Mesendoderm (in vitro differentiated cells): ENCODE data around the gene MOK.

Experiments
- DNase-seq: peaks from one replicate; pipeline ENCODE4 v3.0.0; 2013
- H2AK5ac ChIP-seq: 2 replicates; pipeline ENCODE4 v1.6.1; 2013; ENCODE audit warnings: low read length, inconsistent platforms
- H2BK120ac ChIP-seq: 2 replicates; pipeline ENCODE4 v1.6.1; 2013; ENCODE audit warnings: low read depth, mild to moderate bottlenecking, low read length, moderate library complexity, mixed read lengths
- H2BK15ac ChIP-seq: replicated peaks from 2 replicates; pipeline ENCODE4 v1.6.1; 2013; ENCODE audit warnings: low read depth, mild to moderate bottlenecking, moderate library complexity
- H2BK5ac ChIP-seq: 2 replicates; pipeline ENCODE4 v1.6.1; 2013; ENCODE audit warnings: low read length, inconsistent platforms
- H3K18ac ChIP-seq: 2 replicates; pipeline ENCODE4 v1.6.1; 2013; ENCODE audit warnings: mild to moderate bottlenecking, low read length, mixed read lengths
- H3K23ac ChIP-seq: one replicate; pipeline ENCODE4 v1.6.1; 2013; ENCODE audit warnings: low read length
- H3K27ac ChIP-seq: 2 replicates; pipeline ENCODE4 v1.5.1; 2013; ENCODE audit warnings: low read depth, mild to moderate bottlenecking, inconsistent platforms, low read length, moderate library complexity
- H3K27me3 ChIP-seq: 2 replicates; pipeline ENCODE4 v1.6.1; 2013; ENCODE audit warnings: low read length, control low read depth, mild to moderate bottlenecking, inconsistent platforms; ENCODE audit not compliant: insufficient read depth, poor library complexity
- H3K36me3 ChIP-seq: 2 replicates; pipeline ENCODE4 v1.6.1; 2013; ENCODE audit warnings: low read length, inconsistent platforms; ENCODE audit not compliant: control insufficient read depth, insufficient read depth
- H3K4ac ChIP-seq: one replicate; pipeline ENCODE4 v1.6.1; 2013; ENCODE audit warnings: low read depth, mild to moderate bottlenecking, low read length, moderate library complexity
- H3K4me1 ChIP-seq: 2 replicates; pipeline ENCODE4 v1.6.1; 2013; ENCODE audit warnings: low read depth, low read length, inconsistent platforms; ENCODE audit not compliant: control insufficient read depth
- H3K4me2 ChIP-seq: 2 replicates; pipeline ENCODE4 v1.6.1; 2013; ENCODE audit warnings: low read length
- H3K4me3 ChIP-seq: 2 replicates; pipeline ENCODE4 v1.5.1; 2013; ENCODE audit warnings: mild to moderate bottlenecking, low read length
- H3K56ac ChIP-seq: one replicate; pipeline ENCODE4 v1.6.1; 2013; ENCODE audit warnings: low read length
- H3K79me1 ChIP-seq: 2 replicates; pipeline ENCODE4 v1.6.1; 2013; ENCODE audit warnings: low read length, inconsistent platforms
- H3K79me2 ChIP-seq: 2 replicates; pipeline ENCODE4 v1.6.1; 2013; ENCODE audit warnings: mild to moderate bottlenecking, low read length; ENCODE audit not compliant: control insufficient read depth, insufficient read depth
- H3K9ac ChIP-seq: 2 replicates; pipeline ENCODE4 v1.6.1; 2013; ENCODE audit warnings: low read length, inconsistent platforms
- H4K5ac ChIP-seq: one replicate; pipeline ENCODE4 v1.6.1; 2013; ENCODE audit warnings: low read length
- H4K8ac ChIP-seq: one replicate; pipeline ENCODE4 v1.6.1; 2013; ENCODE audit warnings: low read depth, mild to moderate bottlenecking, control low read depth, low read length, moderate library complexity
- WGBS: extraction: QIAGEN DNeasy Blood & Tissue Kit; methylation state at CpG from one replicate; pipeline ENCODE4 v1.1.7; 2013; ENCODE audit warnings: low lambda C conversion rate, missing lambda C conversion rate; ENCODE audit not compliant: insufficient coverage; ENCODE audit errors: extremely low coverage; 5-methylcytosine and 5-hydroxymethylcytosine counted together

Gene MOK

DNA sequence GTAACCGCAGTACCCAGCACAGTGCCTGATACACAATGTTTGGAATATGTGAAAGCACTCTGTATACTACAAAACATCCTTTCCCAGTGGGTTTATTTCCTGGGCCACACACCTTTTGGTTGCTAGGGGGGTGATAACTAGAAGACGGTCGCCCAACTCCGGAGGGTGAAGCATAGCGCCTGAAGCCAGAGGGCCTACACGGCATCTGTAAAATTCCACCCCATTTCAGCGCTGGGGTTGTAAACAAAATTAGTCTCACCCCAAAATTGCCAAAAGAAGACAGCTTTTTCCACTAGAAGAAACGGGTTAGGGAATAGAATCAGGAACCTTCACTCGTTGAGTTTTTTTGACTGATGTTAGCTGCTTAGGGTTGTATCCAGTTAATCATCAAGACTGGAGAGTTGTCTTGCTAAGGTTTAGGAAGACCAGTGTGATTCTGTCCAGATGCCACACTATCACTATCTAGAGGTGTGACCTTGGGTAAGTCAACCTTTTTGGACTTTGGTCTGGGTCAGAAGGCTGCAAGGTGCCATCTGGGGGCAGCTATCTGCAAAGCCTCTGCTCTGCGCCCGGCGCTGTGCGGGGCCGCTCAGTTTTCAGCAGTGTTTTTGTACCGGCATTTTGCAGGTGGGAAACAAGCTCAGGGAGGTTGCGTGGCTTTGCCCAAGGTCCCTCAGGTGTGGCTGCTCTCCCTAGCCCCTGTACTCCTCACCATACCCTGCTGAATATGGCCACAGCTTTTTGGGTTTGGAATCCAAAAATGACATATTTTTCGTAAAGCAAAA, 15.9 kb upstream of the MOK start:
- Histone ChIP-seq H3K9ac (peak overlapping the region; percentile 86), H3K18ac (no peak overlapping the region), H3K23ac (no peak overlapping the region), H3K79me1 (peaks cover 7% of the 10 kb centered on the region), H3K79me2 (peaks cover 2% of the 10 kb centered on the region), H3K4me1 (peaks cover 2% of the 10 kb centered on the region), H2AK5ac (no peak overlapping the region), H3K56ac (peak overlapping the region; percentile 91), H4K8ac (no peak overlapping the region), H3K4me3 (no peak overlapping the region), H2BK120ac (no peak overlapping the region), H3K4ac (no peak overlapping the region), H4K5ac (no peak overlapping the region), H3K27me3 (no peaks in the 10 kb centered on the region), H2BK5ac (no peak overlapping the region), H3K4me2 (peak overlapping the region; percentile 99), H2BK15ac (no peak overlapping the region), H3K36me3 (no peaks in the 10 kb centered on the region), H3K27ac (no peak overlapping the region)
- no peak for DNase-seq
- whole genome bisulfite sequencing, result no CpG with 5 or more reads among the region's 17 CpGs

DNA sequence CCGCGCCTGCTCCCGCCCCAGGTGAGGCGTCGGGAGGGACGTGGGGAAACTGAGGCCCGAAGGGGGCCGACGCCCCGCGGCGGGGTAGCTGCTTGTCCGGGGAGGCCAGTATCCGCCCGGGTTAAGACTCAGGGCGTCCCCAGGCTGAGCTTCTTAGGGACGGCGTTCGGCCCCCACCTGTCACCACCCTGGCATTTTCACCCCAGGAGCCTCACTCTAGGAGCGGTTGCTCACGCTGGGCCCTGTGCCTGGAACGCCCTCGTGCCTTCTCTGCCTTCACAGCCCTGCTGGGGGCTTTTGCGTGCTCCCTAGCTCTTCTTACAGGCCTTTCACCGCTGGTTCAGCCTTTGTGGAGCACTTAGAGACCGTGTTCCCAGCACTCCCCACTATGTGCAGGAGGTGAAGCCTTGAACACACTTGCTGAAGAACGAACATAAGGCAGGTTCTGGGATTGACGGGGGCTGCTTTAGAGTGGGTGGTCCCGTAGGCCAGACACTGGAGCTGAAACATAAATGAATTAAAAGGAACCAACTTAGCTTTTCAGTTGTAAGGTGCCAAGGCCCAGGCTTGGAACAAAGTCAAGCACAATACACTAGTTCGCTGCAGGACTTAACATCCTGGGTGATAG, 15.2 kb upstream of the MOK start:
- H3K4ac ChIP-seq, result peak overlapping the region; percentile 37
- no peak overlapping the region for H2BK5ac ChIP-seq
- WGBS, result no CpG with 5 or more reads among the region's 30 CpGs
- peaks cover 2% of the 10 kb centered on the region for H3K4me1 ChIP-seq
- no peak overlapping the region for H3K23ac ChIP-seq
- H2AK5ac ChIP-seq, result peak overlapping the region; percentile 30
- peaks cover 7% of the 10 kb centered on the region for H3K79me1 ChIP-seq
- H3K79me2 ChIP-seq, result peaks cover 2% of the 10 kb centered on the region
- H3K4me3 ChIP-seq, result peak overlapping the region; percentile 80
- H3K27me3 ChIP-seq, result no peaks in the 10 kb centered on the region
- H2BK15ac ChIP-seq, result no peak overlapping the region
- H2BK120ac ChIP-seq, result no peak overlapping the region
- H3K27ac ChIP-seq, result no peak overlapping the region
- peak overlapping the region; percentile 86 for H3K9ac ChIP-seq
- H3K18ac ChIP-seq, result peak overlapping the region; percentile 75
- H3K4me2 ChIP-seq, result peak overlapping the region; percentile 99
- H3K36me3 ChIP-seq, result no peaks in the 10 kb centered on the region
- no peak overlapping the region for H4K5ac ChIP-seq
- H3K56ac ChIP-seq, result peak overlapping the region; percentile 91
- peak; percentile 65 for DNase-seq
- no peak overlapping the region for H4K8ac ChIP-seq

DNA sequence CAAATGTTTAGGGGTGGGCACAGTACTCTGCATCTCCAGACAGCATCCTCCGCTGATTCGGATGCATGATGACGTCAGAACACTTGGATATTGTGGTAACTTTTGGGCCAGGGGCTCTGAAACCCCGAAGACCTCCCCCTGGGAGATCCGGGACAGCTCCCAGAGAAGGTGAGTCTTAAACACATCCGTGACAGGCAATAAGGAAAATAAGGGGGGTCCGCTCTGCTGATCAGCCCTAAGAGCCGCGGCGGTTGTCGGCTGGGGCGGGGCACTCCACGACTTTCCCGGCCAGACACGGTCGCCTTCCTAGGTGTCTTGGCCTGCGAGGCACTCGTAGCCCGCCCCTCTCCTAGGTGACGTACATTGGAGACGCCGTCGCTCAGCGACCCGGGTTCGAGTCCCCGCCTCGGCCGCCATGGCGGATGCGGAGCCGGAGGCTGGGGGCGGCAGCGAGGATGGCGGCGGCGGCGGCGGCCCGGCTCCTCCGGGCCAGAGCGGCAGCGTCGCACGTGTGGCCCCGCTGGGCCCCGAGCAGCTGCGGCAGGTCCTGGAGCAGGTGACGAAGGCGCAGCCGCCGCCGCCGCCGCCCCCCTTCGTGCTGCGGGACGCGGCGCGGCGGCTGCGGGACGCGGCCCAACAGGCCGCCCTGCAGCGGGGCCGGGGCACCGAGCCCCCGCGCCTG, 14.5 kb upstream of the MOK start, which contains the start of gene ZNF839:
TSS of gene ZNF839 (plus strand) at position 396 of the 682 bp plus-strand sequence. CDS start at position 416, 20 bp downstream.
- Histone ChIP-seq H2BK120ac (no peak within 1 kb of the TSS), H4K5ac (no peak within 1 kb of the TSS), H4K8ac (no peak within 1 kb of the TSS), H3K27me3 (no peaks in the 10 kb centered on the region), H2BK15ac (no peak within 1 kb of the TSS), H3K18ac (peak within 1 kb of the TSS; percentile 75), H3K23ac (no peak within 1 kb of the TSS), H3K4me3 (peak within 1 kb of the TSS; percentile 80), H3K4ac (peak within 1 kb of the TSS; percentile 61), H3K56ac (peak within 1 kb of the TSS; percentile 91), H3K36me3 (no peaks in the 10 kb centered on the region), H3K4me1 (peaks cover 2% of the 10 kb centered on the region), H3K79me2 (peaks cover 2% of the 10 kb centered on the region), H2BK5ac (no peak within 1 kb of the TSS), H2AK5ac (peak within 1 kb of the TSS; percentile 30), H3K9ac (peak within 1 kb of the TSS; percentile 86), H3K4me2 (peak within 1 kb of the TSS; percentile 99), H3K79me1 (peaks cover 7% of the 10 kb centered on the region), H3K27ac (no peak within 1 kb of the TSS)
- peak; percentile 94 for DNase-seq
- WGBS, result no CpG with 5 or more reads among the region's 71 CpGs

DNA sequence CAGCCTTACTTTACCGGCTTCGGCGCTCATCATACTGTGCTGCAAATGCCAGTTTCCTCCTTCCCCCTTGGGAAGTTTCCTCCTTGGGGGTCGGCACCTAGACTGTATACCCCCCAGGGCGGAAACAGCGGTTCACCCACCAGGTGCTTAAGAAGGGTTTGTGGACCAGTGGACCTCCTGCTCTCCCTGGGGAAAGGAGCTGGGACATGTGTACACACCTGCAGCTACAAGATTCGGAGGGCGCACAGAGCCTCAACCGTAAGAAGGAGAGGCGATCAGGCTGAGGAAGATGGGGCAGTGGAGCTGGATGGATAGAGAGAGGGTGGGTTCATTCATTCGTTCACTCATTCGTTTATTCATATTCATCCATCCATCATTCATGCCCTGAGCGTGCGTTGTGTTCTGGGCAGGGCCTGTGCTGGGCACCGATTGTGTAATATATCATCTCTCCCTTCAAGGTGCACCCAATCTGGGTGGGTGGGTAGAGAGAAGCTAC, 13.9 kb upstream of the MOK start:
- H3K23ac ChIP-seq, result no peak overlapping the region
- no peak overlapping the region for H3K18ac ChIP-seq
- H3K27me3 ChIP-seq, result no peaks in the 10 kb centered on the region
- no peak overlapping the region for H2BK5ac ChIP-seq
- H3K4me1 ChIP-seq, result peaks cover 2% of the 10 kb centered on the region
- no peaks in the 10 kb centered on the region for H3K36me3 ChIP-seq
- peak overlapping the region; percentile 5 for H3K4me2 ChIP-seq
- H2BK120ac ChIP-seq, result no peak overlapping the region
- no CpG with 5 or more reads among the region's 15 CpGs for whole genome bisulfite sequencing
- H3K79me1 ChIP-seq, result peaks cover 7% of the 10 kb centered on the region
- H2BK15ac ChIP-seq, result no peak overlapping the region
- peaks cover 2% of the 10 kb centered on the region for H3K79me2 ChIP-seq
- H4K8ac ChIP-seq, result no peak overlapping the region
- no peak for DNase-seq
- H4K5ac ChIP-seq, result no peak overlapping the region
- peak overlapping the region; percentile 55 for H3K9ac ChIP-seq
- no peak overlapping the region for H3K4me3 ChIP-seq
- H3K56ac ChIP-seq, result peak overlapping the region; percentile 66
- no peak overlapping the region for H3K27ac ChIP-seq
- H2AK5ac ChIP-seq, result no peak overlapping the region
- H3K4ac ChIP-seq, result no peak overlapping the region

DNA sequence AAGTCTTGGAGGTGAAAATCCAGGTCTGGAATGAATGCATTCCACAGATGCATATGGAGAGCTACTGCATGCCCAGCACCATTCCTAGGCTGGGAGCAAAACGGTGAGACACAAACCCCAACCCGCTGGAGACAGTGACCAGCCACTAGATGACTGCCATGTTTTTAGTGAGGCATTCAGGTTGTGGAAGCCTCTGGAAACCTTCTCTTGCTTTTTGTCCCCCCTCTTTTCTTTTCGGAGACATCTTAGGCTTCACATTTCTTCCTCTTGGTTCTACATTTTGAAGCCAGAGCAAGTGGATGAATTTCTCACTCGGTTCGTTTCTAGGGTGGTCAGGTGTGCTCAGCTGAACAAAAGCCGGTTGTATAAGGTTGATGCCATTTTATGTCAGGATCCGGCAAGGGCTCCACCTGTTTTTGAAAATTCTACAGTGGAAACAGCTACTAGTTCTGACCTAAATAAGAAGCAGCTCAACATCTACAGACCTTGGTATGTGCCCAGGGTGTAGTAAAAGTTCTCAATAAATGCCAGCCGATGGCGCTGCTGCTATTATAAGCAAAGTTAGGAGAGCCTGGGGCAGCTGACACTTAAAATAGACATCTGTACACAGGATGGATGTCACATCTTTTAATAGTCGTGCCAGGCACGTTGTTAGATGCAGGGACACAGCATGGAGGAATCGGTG, 12.7 kb upstream of the MOK start:
- peak; percentile 92 for DNase-seq
- Histone ChIP-seq H3K79me1 (peaks cover 7% of the 10 kb centered on the region), H4K5ac (no peak overlapping the region), H3K36me3 (no peaks in the 10 kb centered on the region), H3K18ac (peak overlapping the region; percentile 55), H3K27me3 (no peaks in the 10 kb centered on the region), H3K4ac (peak overlapping the region; percentile 8), H3K79me2 (peaks cover 2% of the 10 kb centered on the region), H2BK120ac (no peak overlapping the region), H2AK5ac (no peak overlapping the region), H2BK15ac (no peak overlapping the region), H3K56ac (peak overlapping the region; percentile 84), H3K4me2 (peak overlapping the region; percentile 61), H3K23ac (no peak overlapping the region), H3K9ac (peak overlapping the region; percentile 69), H3K27ac (peak overlapping the region; percentile 78), H2BK5ac (no peak overlapping the region), H3K4me1 (peaks cover 2% of the 10 kb centered on the region), H3K4me3 (peak overlapping the region; percentile 57), H4K8ac (no peak overlapping the region)
- WGBS, result no CpG with 5 or more reads among the region's 12 CpGs
